HEK293 (cell line): ENCODE data around the gene SPATA12.

ENCODE experiments used
- CTCF ChIA-PET: fragments of 350-600 bp; formaldehyde crosslinking; extraction: SDS; loops from one replicate; lab custom pipeline; 2021; ENCODE audit warnings: antibody characterized with exemption; lab: Yijun Ruan, JAX
- POLR2A ChIA-PET: fragments of 300-600 bp; formaldehyde crosslinking; extraction: SDS; loops from one replicate; lab custom pipeline; 2020; ENCODE audit warnings: antibody characterized with exemption, inconsistent platforms; lab: Yijun Ruan, JAX
- H3K27ac ChIP-seq: fragments of 200-500 bp; sonication (Bioruptor generic); 2 replicates; pipeline ENCODE4 v1.5.1; 2014; ENCODE audit warnings: low read depth, low read length, control low read depth, inconsistent platforms; ENCODE audit errors: extremely low read depth
- H3K36me3 ChIP-seq, 2 experiments: fragments of 200-500 bp in 1 of 2; sonication (Bioruptor generic) in 1 of 2; 1 replicate in 1 of 2; 2 replicates in 1 of 2; pipeline ENCODE4 v1.5.1; 2014 to 2017; ENCODE audit warnings: inconsistent platforms in 2 of 2, low read length in 2 of 2; ENCODE audit not compliant: control insufficient read depth in 2 of 2, insufficient read depth in 1 of 2
- H3K4me1 ChIP-seq: fragments of 200-500 bp; sonication (Bioruptor generic); 2 replicates; pipeline ENCODE4 v1.5.1; 2014; ENCODE audit warnings: mild to moderate bottlenecking, low read length, inconsistent platforms; ENCODE audit not compliant: control insufficient read depth, insufficient read depth
- H3K4me3 ChIP-seq: 2 replicates; pipeline ENCODE4 v1.5.1; 2011; ENCODE audit warnings: low read depth, mild to moderate bottlenecking, control low read depth, low read length, moderate library complexity
- H3K9me3 ChIP-seq: fragments of 200-500 bp; sonication (Bioruptor generic); 2 replicates; pipeline ENCODE4 v1.5.1; 2014; ENCODE audit warnings: low read depth, low read length, inconsistent platforms; ENCODE audit not compliant: control insufficient read depth, insufficient read depth
- GLI2 ChIP-seq: fragments of 450-650 bp; formaldehyde crosslinking; IDR thresholded peaks from 2 replicates; pipeline ENCODE4; 2017; ENCODE audit warnings: missing biosample characterization, missing genetic modification characterization, low read depth, borderline replicate concordance
- KLF7 ChIP-seq: fragments of 450-650 bp; formaldehyde crosslinking; IDR thresholded peaks from 2 replicates; pipeline ENCODE4 v1.5.1; 2016; ENCODE audit warnings: missing biosample characterization, missing genetic modification characterization, borderline replicate concordance
- MYNN ChIP-seq: fragments of 450-650 bp; formaldehyde crosslinking; IDR thresholded peaks from 2 replicates; pipeline ENCODE4 v1.5.1; 2016; ENCODE audit warnings: missing biosample characterization, missing genetic modification characterization, borderline replicate concordance
- MZF1 ChIP-seq: fragments of 450-650 bp; formaldehyde crosslinking; IDR thresholded peaks from 2 replicates; pipeline ENCODE4 v1.5.1; 2017; ENCODE audit warnings: missing biosample characterization, missing genetic modification characterization, borderline replicate concordance
- SP2 ChIP-seq: fragments of 450-650 bp; formaldehyde crosslinking; IDR thresholded peaks from 2 replicates; pipeline ENCODE4 v1.5.1; 2016; ENCODE audit warnings: missing biosample characterization, missing genetic modification characterization
- ZBTB48 ChIP-seq: fragments of 450-650 bp; formaldehyde crosslinking; IDR thresholded peaks from 2 replicates; pipeline ENCODE4 v1.5.1; 2016; ENCODE audit warnings: missing biosample characterization, missing genetic modification characterization
- ZNF132 ChIP-seq: fragments of 450-650 bp; formaldehyde crosslinking; IDR thresholded peaks from 2 replicates; pipeline ENCODE4 v1.5.1; 2017; ENCODE audit warnings: missing biosample characterization, missing genetic modification characterization, borderline replicate concordance
- ZNF174 ChIP-seq: fragments of 450-650 bp; formaldehyde crosslinking; IDR thresholded peaks from 2 replicates; pipeline ENCODE4 v1.5.0; 2017; ENCODE audit warnings: missing biosample characterization, mild to moderate bottlenecking, missing genetic modification characterization
- ZNF274 ChIP-seq, 2 experiments: fragments of 200-500 bp in 1 of 2; fragments of 450-650 bp in 1 of 2; sonication (Bioruptor generic) in 1 of 2; formaldehyde crosslinking in 1 of 2; IDR thresholded peaks; 2 replicates each; pipeline versions ENCODE4 v1.5.1 to v1.6.1; 2014 to 2016; ENCODE audit warnings: borderline replicate concordance in 1 of 2, inconsistent platforms in 1 of 2, low read length in 1 of 2, missing biosample characterization in 1 of 2, missing genetic modification characterization in 1 of 2
- ZNF335 ChIP-seq: fragments of 450-650 bp; formaldehyde crosslinking; conservative IDR thresholded peaks from 2 replicates; pipeline ENCODE4 v1.5.1; 2016; ENCODE audit warnings: missing biosample characterization, missing genetic modification characterization
- ZNF350 ChIP-seq: fragments of 450-650 bp; formaldehyde crosslinking; IDR thresholded peaks from 2 replicates; pipeline ENCODE4 v1.5.0; 2017; ENCODE audit warnings: missing biosample characterization, mild to moderate bottlenecking, missing genetic modification characterization
- ZNF423 ChIP-seq: fragments of 450-650 bp; formaldehyde crosslinking; IDR thresholded peaks from 2 replicates; pipeline ENCODE4 v1.5.1; 2016; ENCODE audit warnings: missing biosample characterization, missing genetic modification characterization
- ZNF529 ChIP-seq: fragments of 450-650 bp; formaldehyde crosslinking; IDR thresholded peaks from 2 replicates; pipeline ENCODE4 v1.5.1; 2017; ENCODE audit warnings: missing genetic modification characterization, missing biosample characterization; ENCODE audit not compliant: insufficient replicate concordance
- ZNF548 ChIP-seq: fragments of 450-650 bp; formaldehyde crosslinking; IDR thresholded peaks from 2 replicates; pipeline ENCODE4 v1.5.1; 2016; ENCODE audit warnings: missing biosample characterization, missing genetic modification characterization
- ZNF610 ChIP-seq: fragments of 450-650 bp; formaldehyde crosslinking; IDR thresholded peaks from 2 replicates; pipeline ENCODE4 v1.5.1; 2016; ENCODE audit warnings: missing biosample characterization, missing genetic modification characterization, borderline replicate concordance
- ZNF654 ChIP-seq: fragments of 450-650 bp; formaldehyde crosslinking; IDR thresholded peaks from 2 replicates; pipeline ENCODE4 v1.5.1; 2016; ENCODE audit warnings: low read depth, missing biosample characterization, missing genetic modification characterization
- ZNF768 ChIP-seq: fragments of 450-650 bp; formaldehyde crosslinking; IDR thresholded peaks from 2 replicates; pipeline ENCODE4 v1.5.1; 2018; ENCODE audit warnings: missing biosample characterization, mild to moderate bottlenecking, missing genetic modification characterization
- TF ChIP-seq, protein P1 (sequence below): fragments of 450-650 bp; formaldehyde crosslinking; conservative IDR thresholded peaks from 2 replicates; pipeline ENCODE4 v1.5.1; 2016; ENCODE audit warnings: low read depth, missing biosample characterization, missing genetic modification characterization
- TF ChIP-seq, protein P2 (sequence below): fragments of 450-650 bp; IDR thresholded peaks from 2 replicates; pipeline ENCODE4 v1.5.1; 2018; ENCODE audit warnings: missing biosample characterization, mild to moderate bottlenecking, missing genetic modification characterization
- TF ChIP-seq, protein P3 (sequence below): fragments of 450-650 bp; formaldehyde crosslinking; IDR thresholded peaks from 2 replicates; pipeline ENCODE4 v1.5.1; 2016; ENCODE audit warnings: missing biosample characterization, missing genetic modification characterization
- TF ChIP-seq, protein P4 (sequence below): fragments of 450-650 bp; formaldehyde crosslinking; IDR thresholded peaks from 2 replicates; pipeline ENCODE4 v1.5.1; 2017; ENCODE audit warnings: missing biosample characterization, missing genetic modification characterization
- TF ChIP-seq, protein P5 (sequence below): fragments of 450-650 bp; formaldehyde crosslinking; IDR thresholded peaks from 2 replicates; pipeline ENCODE4 v1.5.1; 2016; ENCODE audit warnings: missing biosample characterization, missing genetic modification characterization

The SPATA12 gene

DNA sequence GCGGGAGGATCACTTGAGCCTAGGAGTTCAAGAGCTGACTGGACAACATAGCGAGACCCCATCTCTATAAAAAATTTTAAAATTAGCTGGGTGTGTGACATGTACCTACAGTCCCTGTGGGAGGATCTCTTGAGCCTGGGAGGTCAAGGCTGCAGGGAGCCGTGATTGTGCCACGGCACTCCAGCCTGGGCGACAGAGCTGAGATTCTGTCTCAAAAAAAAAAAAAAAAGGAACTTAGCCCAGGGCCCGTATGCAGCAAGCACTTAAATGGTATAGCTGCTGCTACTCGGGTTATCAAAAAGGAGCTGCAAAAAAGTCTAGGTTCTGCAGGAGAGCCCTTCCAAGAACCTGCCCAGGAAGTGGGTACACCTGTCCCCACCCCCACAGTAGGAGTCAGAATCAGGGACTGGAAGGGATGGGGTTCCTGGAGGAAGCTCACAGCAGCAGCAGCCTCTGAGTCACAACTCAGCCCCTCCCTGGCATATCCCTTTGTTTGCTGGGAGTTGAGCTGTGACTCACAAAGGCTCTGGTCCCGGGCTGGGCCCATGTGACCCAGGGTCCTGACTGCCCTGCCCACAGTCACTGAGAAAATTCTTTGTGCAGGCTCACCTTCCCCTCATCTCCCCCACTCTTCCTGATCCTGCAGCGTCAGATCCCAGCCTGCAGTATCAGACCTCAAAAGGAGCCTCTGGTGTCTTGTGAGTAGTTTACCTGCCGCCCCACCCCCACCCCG lies at the start of gene SPATA12 (continued):
- TF ChIP-seq, protein P1, sequence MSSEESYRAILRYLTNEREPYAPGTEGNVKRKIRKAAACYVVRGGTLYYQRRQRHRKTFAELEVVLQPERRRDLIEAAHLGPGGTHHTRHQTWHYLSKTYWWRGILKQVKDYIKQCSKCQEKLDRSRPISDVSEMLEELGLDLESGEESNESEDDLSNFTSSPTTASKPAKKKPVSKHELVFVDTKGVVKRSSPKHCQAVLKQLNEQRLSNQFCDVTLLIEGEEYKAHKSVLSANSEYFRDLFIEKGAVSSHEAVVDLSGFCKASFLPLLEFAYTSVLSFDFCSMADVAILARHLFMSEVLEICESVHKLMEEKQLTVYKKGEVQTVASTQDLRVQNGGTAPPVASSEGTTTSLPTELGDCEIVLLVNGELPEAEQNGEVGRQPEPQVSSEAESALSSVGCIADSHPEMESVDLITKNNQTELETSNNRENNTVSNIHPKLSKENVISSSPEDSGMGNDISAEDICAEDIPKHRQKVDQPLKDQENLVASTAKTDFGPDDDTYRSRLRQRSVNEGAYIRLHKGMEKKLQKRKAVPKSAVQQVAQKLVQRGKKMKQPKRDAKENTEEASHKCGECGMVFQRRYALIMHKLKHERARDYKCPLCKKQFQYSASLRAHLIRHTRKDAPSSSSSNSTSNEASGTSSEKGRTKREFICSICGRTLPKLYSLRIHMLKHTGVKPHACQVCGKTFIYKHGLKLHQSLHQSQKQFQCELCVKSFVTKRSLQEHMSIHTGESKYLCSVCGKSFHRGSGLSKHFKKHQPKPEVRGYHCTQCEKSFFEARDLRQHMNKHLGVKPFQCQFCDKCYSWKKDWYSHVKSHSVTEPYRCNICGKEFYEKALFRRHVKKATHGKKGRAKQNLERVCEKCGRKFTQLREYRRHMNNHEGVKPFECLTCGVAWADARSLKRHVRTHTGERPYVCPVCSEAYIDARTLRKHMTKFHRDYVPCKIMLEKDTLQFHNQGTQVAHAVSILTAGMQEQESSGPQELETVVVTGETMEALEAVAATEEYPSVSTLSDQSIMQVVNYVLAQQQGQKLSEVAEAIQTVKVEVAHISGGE, result no peak
- TF ChIP-seq ZNF335 (tag by site-specific recombination) (peak; percentile 63), ZNF423 (tag by site-specific recombination) (no peak), ZNF350 (tag by site-specific recombination) (no peak), GLI2 (tag by site-specific recombination) (no peak)

DNA sequence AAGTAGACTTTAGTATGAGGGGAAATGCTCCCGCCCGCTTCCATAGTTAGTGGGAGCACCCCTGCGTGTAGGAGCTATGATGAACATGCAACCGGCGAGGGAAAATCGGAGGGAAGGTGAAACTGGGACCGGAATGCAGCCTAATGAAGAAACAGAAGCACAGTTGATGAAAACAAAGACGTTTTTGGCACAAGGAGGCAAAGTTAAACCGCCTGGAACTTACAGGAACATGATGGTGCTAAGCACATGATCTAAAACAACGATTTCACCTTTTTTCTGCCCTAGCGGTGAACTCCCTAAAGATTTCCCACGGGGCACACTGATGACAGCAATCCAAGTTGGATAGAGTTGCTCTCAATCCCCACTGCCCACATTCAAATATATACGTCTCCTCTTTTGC lies 49.4 kb upstream of the SPATA12 start:
- ChIA-PET CTCF (interaction anchor here (0.6 kb wide), 1 partner anchor 22 kb away, joined by 4 read pairs; no protein-coding TSS in a partner anchor), POLR2A (no interaction called here)
- Histone ChIP-seq H3K4me3 (no peak overlapping the region), H3K9me3 (no peaks in the 10 kb centered on the region), H3K36me3 (no peaks in the 10 kb centered on the region), H3K4me1 (peaks cover 11% of the 10 kb centered on the region), H3K27ac (no peak overlapping the region)
- TF ChIP-seq, protein P2, sequence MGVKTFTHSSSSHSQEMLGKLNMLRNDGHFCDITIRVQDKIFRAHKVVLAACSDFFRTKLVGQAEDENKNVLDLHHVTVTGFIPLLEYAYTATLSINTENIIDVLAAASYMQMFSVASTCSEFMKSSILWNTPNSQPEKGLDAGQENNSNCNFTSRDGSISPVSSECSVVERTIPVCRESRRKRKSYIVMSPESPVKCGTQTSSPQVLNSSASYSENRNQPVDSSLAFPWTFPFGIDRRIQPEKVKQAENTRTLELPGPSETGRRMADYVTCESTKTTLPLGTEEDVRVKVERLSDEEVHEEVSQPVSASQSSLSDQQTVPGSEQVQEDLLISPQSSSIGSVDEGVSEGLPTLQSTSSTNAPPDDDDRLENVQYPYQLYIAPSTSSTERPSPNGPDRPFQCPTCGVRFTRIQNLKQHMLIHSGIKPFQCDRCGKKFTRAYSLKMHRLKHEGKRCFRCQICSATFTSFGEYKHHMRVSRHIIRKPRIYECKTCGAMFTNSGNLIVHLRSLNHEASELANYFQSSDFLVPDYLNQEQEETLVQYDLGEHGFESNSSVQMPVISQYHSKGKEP (tag by site-specific recombination), result no peak
- TF ChIP-seq KLF7 (tag by site-specific recombination) (no peak), ZNF610 (no peak), ZNF274 (IDR thresholded peaks at IDR 0.05; ENCODE audit: low read length) (no peak), ZNF274 (tag by site-specific recombination; IDR thresholded peaks at IDR 0.05; ENCODE audit: borderline replicate concordance) (no peak)
- TF ChIP-seq, protein P3, sequence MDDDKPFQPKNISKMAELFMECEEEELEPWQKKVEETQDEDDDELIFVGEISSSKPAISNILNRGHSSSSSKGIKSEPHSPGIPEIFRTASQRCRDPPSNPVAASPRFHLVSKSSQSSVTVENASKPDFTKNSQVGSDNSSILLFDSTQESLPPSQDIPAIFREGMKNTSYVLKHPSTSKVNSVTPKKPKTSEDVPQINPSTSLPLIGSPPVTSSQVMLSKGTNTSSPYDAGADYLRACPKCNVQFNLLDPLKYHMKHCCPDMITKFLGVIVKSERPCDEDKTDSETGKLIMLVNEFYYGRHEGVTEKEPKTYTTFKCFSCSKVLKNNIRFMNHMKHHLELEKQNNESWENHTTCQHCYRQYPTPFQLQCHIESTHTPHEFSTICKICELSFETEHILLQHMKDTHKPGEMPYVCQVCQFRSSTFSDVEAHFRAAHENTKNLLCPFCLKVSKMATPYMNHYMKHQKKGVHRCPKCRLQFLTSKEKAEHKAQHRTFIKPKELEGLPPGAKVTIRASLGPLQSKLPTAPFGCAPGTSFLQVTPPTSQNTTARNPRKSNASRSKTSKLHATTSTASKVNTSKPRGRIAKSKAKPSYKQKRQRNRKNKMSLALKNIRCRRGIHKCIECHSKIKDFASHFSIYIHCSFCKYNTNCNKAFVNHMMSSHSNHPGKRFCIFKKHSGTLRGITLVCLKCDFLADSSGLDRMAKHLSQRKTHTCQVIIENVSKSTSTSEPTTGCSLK (tag by site-specific recombination), result no peak
- TF ChIP-seq, protein P4, sequence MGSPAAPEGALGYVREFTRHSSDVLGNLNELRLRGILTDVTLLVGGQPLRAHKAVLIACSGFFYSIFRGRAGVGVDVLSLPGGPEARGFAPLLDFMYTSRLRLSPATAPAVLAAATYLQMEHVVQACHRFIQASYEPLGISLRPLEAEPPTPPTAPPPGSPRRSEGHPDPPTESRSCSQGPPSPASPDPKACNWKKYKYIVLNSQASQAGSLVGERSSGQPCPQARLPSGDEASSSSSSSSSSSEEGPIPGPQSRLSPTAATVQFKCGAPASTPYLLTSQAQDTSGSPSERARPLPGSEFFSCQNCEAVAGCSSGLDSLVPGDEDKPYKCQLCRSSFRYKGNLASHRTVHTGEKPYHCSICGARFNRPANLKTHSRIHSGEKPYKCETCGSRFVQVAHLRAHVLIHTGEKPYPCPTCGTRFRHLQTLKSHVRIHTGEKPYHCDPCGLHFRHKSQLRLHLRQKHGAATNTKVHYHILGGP (tag by site-specific recombination), result no peak

DNA sequence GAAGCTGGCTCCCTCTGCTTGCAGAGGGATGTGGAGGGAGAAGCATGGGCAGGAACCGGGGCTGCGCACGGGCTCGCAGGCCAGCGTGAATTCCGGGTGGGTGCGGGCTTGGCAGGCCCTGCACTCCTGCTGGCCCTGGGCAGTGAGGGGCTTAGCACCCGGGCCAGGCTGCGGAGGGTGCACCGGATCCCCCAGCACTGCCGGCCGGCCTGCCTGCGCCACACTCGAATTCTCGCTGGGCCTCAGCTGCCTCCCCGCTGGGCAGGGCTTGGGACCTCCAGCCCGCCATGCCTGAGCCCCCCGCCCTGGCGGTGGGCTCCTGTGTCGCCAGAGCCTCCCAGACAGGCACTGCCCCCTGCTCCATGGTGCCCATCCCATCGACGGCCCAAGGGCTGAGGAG lies 47.6 kb upstream of the SPATA12 start:
- no peaks in the 10 kb centered on the region for H3K9me3 ChIP-seq
- POLR2A ChIA-PET, result interaction anchor here (0.9 kb wide), 1 partner anchor 10 kb away, joined by 3 read pairs; no protein-coding TSS in a partner anchor
- no peak for TF ChIP-seq MZF1
- TF ChIP-seq, protein P5, sequence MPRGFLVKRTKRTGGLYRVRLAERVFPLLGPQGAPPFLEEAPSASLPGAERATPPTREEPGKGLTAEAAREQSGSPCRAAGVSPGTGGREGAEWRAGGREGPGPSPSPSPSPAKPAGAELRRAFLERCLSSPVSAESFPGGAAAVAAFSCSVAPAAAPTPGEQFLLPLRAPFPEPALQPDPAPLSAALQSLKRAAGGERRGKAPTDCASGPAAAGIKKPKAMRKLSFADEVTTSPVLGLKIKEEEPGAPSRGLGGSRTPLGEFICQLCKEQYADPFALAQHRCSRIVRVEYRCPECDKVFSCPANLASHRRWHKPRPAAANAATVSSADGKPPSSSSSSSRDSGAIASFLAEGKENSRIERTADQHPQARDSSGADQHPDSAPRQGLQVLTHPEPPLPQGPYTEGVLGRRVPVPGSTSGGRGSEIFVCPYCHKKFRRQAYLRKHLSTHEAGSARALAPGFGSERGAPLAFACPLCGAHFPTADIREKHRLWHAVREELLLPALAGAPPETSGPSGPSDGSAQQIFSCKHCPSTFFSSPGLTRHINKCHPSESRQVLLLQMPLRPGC (tag by site-specific recombination), result no peak
- no peak for TF ChIP-seq ZNF529 (tag by site-specific recombination)
- no peak for TF ChIP-seq ZNF132 (tag by site-specific recombination)
- no peak for TF ChIP-seq ZBTB48 (tag by site-specific recombination)
- TF ChIP-seq SP2 (tag by site-specific recombination), result no peak
- no peak for TF ChIP-seq ZNF654 (tag by site-specific recombination)
- TF ChIP-seq MYNN (tag by site-specific recombination), result no peak
- TF ChIP-seq ZNF768, result no peak
- TF ChIP-seq ZNF548 (tag by site-specific recombination), result no peak
- TF ChIP-seq ZNF174, result no peak

More for the DNA sequence above, 47.6 kb upstream of the SPATA12 start:
- Histone ChIP-seq H3K4me3 (no peak overlapping the region), H3K27ac (no peak overlapping the region), H3K36me3 (no peaks in the 10 kb centered on the region), H3K4me1 (peaks cover 11% of the 10 kb centered on the region)
- CTCF ChIA-PET, result no interaction called here
